OCI-LY3 (cell line): Measurements from ENCODE around the gene NUP93.

ENCODE experiments used
- EZH2phosphoT487 ChIP-seq: fragments of 200-600 bp; shearing (Covaris generic); IDR thresholded peaks from 2 replicates; pipeline ENCODE4 v1.6.1; 2018; ENCODE audit warnings: antibody characterized with exemption, mixed run types, low read depth
- TF ChIP-seq, protein P1 (sequence below): fragments of 200-600, 300-600 bp; sonication (generic); IDR thresholded peaks from 2 replicates; pipeline ENCODE4 v1.5.1; 2014; ENCODE audit warnings: antibody characterized with exemption, low read length, low read depth

DNA sequence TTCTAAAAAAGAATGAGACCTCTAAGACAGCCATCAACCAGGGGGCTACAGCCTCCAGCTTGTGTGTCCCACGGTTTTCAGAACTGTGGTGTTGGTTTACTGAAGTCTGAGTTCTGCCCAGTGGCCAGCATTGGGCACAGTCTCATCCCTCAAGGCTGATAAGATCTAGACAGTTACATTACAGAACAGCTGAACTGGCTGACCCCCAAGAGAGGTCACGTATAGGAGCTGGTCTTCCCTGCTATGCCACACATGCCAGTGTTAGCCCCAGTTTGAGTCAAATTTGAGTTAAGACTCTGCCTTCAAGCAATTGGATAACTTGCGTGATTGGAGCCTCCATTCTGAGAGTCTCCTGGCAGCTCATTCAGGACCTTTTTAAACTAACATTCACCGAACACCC is 14.8 kb upstream of the NUP93 start:
- TF ChIP-seq, protein P1, sequence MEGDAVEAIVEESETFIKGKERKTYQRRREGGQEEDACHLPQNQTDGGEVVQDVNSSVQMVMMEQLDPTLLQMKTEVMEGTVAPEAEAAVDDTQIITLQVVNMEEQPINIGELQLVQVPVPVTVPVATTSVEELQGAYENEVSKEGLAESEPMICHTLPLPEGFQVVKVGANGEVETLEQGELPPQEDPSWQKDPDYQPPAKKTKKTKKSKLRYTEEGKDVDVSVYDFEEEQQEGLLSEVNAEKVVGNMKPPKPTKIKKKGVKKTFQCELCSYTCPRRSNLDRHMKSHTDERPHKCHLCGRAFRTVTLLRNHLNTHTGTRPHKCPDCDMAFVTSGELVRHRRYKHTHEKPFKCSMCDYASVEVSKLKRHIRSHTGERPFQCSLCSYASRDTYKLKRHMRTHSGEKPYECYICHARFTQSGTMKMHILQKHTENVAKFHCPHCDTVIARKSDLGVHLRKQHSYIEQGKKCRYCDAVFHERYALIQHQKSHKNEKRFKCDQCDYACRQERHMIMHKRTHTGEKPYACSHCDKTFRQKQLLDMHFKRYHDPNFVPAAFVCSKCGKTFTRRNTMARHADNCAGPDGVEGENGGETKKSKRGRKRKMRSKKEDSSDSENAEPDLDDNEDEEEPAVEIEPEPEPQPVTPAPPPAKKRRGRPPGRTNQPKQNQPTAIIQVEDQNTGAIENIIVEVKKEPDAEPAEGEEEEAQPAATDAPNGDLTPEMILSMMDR, result no peak
- no peak for TF ChIP-seq EZH2phosphoT487
